Adrenal gland (tissue), 5 donors: ENCODE measurements around the gene WNT10A.

Experiments
- POLR2A ChIP-seq, 2 donors: fragments of 450-650 bp; IDR thresholded peaks; one replicate each; pipeline ENCODE4 v1.6.1; 2017; ENCODE audit warnings: antibody characterized with exemption in 2 of 2, mild to moderate bottlenecking in 2 of 2, moderate library complexity in 1 of 2
- TF ChIP-seq, protein P1 (sequence below), 6 experiments: fragments of 450-650 bp in 4 of 6; fragments of 200-600 bp in 2 of 6; sonication (generic) in 1 of 6; IDR thresholded peaks; 1 replicate in 5 of 6; 2 replicates in 1 of 6; pipeline versions ENCODE4 v1.5.1 to v1.8.0; 2016 to 2021; ENCODE audit warnings: antibody characterized with exemption in 6 of 6, mild to moderate bottlenecking in 2 of 6, moderate library complexity in 1 of 6
- donor health status: DM: no; HTN: no; CAD: no.

GRCh38 chr2:218877891-218878290 lies 2.8 kb upstream of the WNT10A start:
- TF ChIP-seq, protein P1, sequence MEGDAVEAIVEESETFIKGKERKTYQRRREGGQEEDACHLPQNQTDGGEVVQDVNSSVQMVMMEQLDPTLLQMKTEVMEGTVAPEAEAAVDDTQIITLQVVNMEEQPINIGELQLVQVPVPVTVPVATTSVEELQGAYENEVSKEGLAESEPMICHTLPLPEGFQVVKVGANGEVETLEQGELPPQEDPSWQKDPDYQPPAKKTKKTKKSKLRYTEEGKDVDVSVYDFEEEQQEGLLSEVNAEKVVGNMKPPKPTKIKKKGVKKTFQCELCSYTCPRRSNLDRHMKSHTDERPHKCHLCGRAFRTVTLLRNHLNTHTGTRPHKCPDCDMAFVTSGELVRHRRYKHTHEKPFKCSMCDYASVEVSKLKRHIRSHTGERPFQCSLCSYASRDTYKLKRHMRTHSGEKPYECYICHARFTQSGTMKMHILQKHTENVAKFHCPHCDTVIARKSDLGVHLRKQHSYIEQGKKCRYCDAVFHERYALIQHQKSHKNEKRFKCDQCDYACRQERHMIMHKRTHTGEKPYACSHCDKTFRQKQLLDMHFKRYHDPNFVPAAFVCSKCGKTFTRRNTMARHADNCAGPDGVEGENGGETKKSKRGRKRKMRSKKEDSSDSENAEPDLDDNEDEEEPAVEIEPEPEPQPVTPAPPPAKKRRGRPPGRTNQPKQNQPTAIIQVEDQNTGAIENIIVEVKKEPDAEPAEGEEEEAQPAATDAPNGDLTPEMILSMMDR (IDR thresholded peaks at IDR 0.05), result no peak
- no peak for TF ChIP-seq POLR2A (IDR thresholded peaks at IDR 0.05)
